GM23338 (cell line): ENCODE measurements around the gene ABCB11. TPM values are rescaled to one million over a fixed set of nuclear protein-coding genes. Genes with fewer than 3 reads are reported as not detected.
"Not testable (repeated sequence)": the region's sequence is repeated elsewhere in the genome, so short reads cannot be mapped to it uniquely, and the experiment has no call there.

Experiments
- ATAC-seq: fragments of 200-7000 bp; cut with Tn5 transposase; 3 replicates; pipeline ENCODE4 v1.9.1; 2020
- DNase-seq: peaks from one replicate; pipeline ENCODE4 v3.0.0-alpha.2; 2015; ENCODE audit warnings: low spot score
- H2AFZ ChIP-seq: fragments of 200-600 bp; sonication (generic); 2 replicates; pipeline ENCODE4 v1.8.0; 2016; ENCODE audit warnings: antibody characterized with exemption, mild to moderate bottlenecking, moderate library complexity
- H3F3A ChIP-seq: fragments of 200-600 bp; sonication (generic); replicated peaks from 2 replicates; pipeline ENCODE4 v1.8.0; 2017; ENCODE audit warnings: antibody characterized with exemption, mixed run types, low read depth
- H3K27ac ChIP-seq: fragments of 200-600 bp; sonication (generic); 2 replicates; pipeline ENCODE4 v1.6.1; 2016; ENCODE audit warnings: low read depth
- H3K27me3 ChIP-seq: fragments of 200-600 bp; sonication (generic); 2 replicates; pipeline ENCODE4 v1.8.0; 2016; ENCODE audit warnings: mild to moderate bottlenecking, mixed run types, moderate library complexity; ENCODE audit not compliant: insufficient read depth
- H3K36me3 ChIP-seq: fragments of 200-600 bp; sonication (generic); 2 replicates; pipeline ENCODE4 v1.8.0; 2016; ENCODE audit warnings: mild to moderate bottlenecking; ENCODE audit not compliant: insufficient read depth
- H3K4me1 ChIP-seq: fragments of 200-600 bp; sonication (generic); 2 replicates; pipeline ENCODE4 v1.8.0; 2016; ENCODE audit warnings: mild to moderate bottlenecking, moderate library complexity; ENCODE audit not compliant: insufficient read depth
- H3K4me2 ChIP-seq: fragments of 200-600 bp; sonication (generic); 2 replicates; pipeline ENCODE4 v1.7.1; 2017; ENCODE audit warnings: mixed run types
- H3K4me3 ChIP-seq: fragments of 200-600 bp; sonication (generic); 2 replicates; pipeline ENCODE4 v1.6.1; 2016; ENCODE audit warnings: mixed run types
- H3K79me2 ChIP-seq: fragments of 200-600 bp; sonication (generic); replicated peaks from 2 replicates; pipeline ENCODE4 v1.8.0; 2017; ENCODE audit warnings: mild to moderate bottlenecking; ENCODE audit not compliant: insufficient read depth
- H3K9me2 ChIP-seq: fragments of 200-600 bp; sonication (generic); 2 replicates; pipeline ENCODE4 v1.8.0; 2017; ENCODE audit not compliant: insufficient read depth
- H4K20me1 ChIP-seq: fragments of 200-600 bp; sonication (generic); replicated peaks from 2 replicates; pipeline ENCODE4 v1.8.0; 2017; ENCODE audit warnings: mild to moderate bottlenecking; ENCODE audit not compliant: insufficient read depth
- H3K27ac Mint-ChIP-seq: 2 replicates; pipeline ENCODE4 v1.8.0; 2020; ENCODE audit warnings: inconsistent platforms, mild to moderate bottlenecking, moderate library complexity, mixed read lengths
- H3K27me3 Mint-ChIP-seq: 3 replicates; pipeline ENCODE4 v1.8.0; 2022; ENCODE audit warnings: low read depth, mild to moderate bottlenecking, moderate library complexity, mixed read lengths, inconsistent platforms; ENCODE audit not compliant: insufficient read depth, poor library complexity
- H3K36me3 Mint-ChIP-seq: 3 replicates; pipeline ENCODE4 v1.8.0; 2021; ENCODE audit warnings: low read depth, mild to moderate bottlenecking, inconsistent platforms, moderate library complexity, mixed read lengths
- H3K4me1 Mint-ChIP-seq: 3 replicates; pipeline ENCODE4 v1.8.0; 2020; ENCODE audit warnings: mild to moderate bottlenecking, inconsistent platforms, mixed read lengths
- H3K4me3 Mint-ChIP-seq: 3 replicates; pipeline ENCODE4 v1.8.0; 2021; ENCODE audit warnings: moderate library complexity, mild to moderate bottlenecking, inconsistent platforms, mixed read lengths
- H3K9me3 Mint-ChIP-seq: 3 replicates; pipeline ENCODE4 v1.8.0; 2020; ENCODE audit warnings: moderate library complexity, mild to moderate bottlenecking, inconsistent platforms, mixed read lengths
- CREB1 ChIP-seq: fragments of 250-450 bp; sonication (Bioruptor Pico); IDR thresholded peaks from 2 replicates; pipeline ENCODE4 v1.5.0; 2020; ENCODE audit warnings: low read depth, mild to moderate bottlenecking, moderate library complexity
- EZH2phosphoT487 ChIP-seq: fragments of 200-600 bp; sonication (generic); IDR thresholded peaks from one replicate; pipeline ENCODE4 v1.8.1; 2018; ENCODE audit warnings: antibody characterized with exemption; ENCODE audit not compliant: unreplicated experiment
- POLR2AphosphoS5 ChIP-seq: IDR thresholded peaks from 2 replicates; pipeline ENCODE4 v1.6.1; 2016; ENCODE audit warnings: antibody characterized with exemption, low read depth
- ZNF114 ChIP-seq: fragments of 250-450 bp; sonication (Bioruptor Pico); IDR thresholded peaks from 2 replicates; pipeline ENCODE4 v1.5.0; 2020; ENCODE audit warnings: mild to moderate bottlenecking, moderate library complexity
- polyA plus RNA-seq: library from polyadenylated mRNA; unstranded; fragments of >200 nt; fragmentation: Nextera tagmentation; extraction: Ambion mirVana; gene quantifications from 2 replicates; pipeline ENCODE4 v1.2.1, GENCODE V29; 2016
- total RNA-seq: library from RNA; depleted of rRNA; stranded (reverse); fragments of >200 nt; shearing (Covaris generic); gene quantifications from 2 replicates; pipeline ENCODE4 v1.2.3, GENCODE V29; 2014; rRNA removed
- TF ChIP-seq, protein P1 (sequence below): IDR thresholded peaks from one replicate; pipeline ENCODE4 v1.6.1; 2018; ENCODE audit warnings: antibody characterized with exemption; ENCODE audit not compliant: unreplicated experiment

ABCB11 gene
- total and polyA plus RNA-seq, 2 experiments from 2014 or later = not detected

DNA sequence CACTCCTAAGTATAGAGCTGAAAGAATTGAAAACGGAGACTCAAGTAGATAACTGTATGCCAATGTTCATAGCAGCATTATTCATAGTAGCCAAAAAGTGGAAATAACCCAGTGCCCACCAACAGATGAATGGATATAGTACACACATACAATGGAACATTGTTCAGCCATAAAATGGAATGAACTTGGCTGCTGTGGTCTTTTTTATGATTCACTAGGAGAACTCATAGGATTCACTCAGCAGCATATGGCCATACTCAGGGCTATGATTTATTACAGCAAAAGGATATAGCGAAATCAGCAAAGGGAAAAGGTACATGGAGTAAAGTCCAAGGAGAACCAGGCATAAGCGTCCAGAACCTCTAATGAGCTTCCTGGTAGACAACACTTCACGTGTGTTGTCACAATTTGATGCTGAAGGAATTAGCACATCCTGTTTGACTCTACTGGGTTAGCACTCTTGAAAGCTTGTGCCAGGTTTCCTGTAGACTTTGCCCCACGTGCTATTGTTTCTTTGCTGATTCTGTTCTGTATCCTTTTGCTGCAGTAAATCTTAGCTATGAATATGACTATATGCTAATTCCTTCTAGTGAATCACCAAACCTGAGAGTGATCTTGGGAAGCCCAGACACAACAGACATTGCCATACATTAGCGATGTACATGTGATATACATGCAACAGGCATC is 156.6 kb downstream of the ABCB11 start (continued):
- TF ChIP-seq, protein P1, sequence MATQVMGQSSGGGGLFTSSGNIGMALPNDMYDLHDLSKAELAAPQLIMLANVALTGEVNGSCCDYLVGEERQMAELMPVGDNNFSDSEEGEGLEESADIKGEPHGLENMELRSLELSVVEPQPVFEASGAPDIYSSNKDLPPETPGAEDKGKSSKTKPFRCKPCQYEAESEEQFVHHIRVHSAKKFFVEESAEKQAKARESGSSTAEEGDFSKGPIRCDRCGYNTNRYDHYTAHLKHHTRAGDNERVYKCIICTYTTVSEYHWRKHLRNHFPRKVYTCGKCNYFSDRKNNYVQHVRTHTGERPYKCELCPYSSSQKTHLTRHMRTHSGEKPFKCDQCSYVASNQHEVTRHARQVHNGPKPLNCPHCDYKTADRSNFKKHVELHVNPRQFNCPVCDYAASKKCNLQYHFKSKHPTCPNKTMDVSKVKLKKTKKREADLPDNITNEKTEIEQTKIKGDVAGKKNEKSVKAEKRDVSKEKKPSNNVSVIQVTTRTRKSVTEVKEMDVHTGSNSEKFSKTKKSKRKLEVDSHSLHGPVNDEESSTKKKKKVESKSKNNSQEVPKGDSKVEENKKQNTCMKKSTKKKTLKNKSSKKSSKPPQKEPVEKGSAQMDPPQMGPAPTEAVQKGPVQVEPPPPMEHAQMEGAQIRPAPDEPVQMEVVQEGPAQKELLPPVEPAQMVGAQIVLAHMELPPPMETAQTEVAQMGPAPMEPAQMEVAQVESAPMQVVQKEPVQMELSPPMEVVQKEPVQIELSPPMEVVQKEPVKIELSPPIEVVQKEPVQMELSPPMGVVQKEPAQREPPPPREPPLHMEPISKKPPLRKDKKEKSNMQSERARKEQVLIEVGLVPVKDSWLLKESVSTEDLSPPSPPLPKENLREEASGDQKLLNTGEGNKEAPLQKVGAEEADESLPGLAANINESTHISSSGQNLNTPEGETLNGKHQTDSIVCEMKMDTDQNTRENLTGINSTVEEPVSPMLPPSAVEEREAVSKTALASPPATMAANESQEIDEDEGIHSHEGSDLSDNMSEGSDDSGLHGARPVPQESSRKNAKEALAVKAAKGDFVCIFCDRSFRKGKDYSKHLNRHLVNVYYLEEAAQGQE = no peak
- no peak for TF ChIP-seq EZH2phosphoT487
- TF ChIP-seq ZNF114 (CRISPR knock-in tag) = no peak
- no peak for TF ChIP-seq CREB1 (CRISPR knock-in tag)
- TF ChIP-seq POLR2AphosphoS5 = no peak

DNA sequence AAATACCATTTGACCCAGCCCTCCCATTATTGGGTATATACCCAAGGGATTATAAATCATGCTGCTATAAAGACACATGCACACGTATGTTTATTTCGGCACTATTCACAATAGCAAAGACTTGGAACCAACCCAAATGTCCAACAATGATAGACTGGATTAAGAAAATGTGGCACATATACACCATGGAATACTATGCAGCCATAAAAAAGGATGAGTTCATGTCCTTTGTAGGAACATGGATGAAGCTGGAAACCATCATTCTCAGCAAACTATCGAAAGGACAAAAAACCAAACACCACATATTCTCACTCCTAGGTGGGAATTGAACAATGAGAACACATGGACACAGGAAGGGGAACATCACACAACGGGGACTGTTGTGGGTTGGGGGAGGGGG is 160.3 kb downstream of the ABCB11 start:
- H3K4me3 ChIP-seq, H3F3A ChIP-seq, H3K27me3 Mint-ChIP-seq, H3K4me3 Mint-ChIP-seq, H3K4me1 ChIP-seq, H4K20me1 ChIP-seq, H3K4me1 Mint-ChIP-seq, H3K36me3 ChIP-seq, H3K79me2 ChIP-seq, DNase-seq, H3K27ac ChIP-seq, ATAC-seq, H3K9me2 ChIP-seq, H3K27ac Mint-ChIP-seq, H2AFZ ChIP-seq, H3K27me3 ChIP-seq, H3K9me3 Mint-ChIP-seq, H3K4me2 ChIP-seq: not testable (repeated sequence)
- H3K36me3 Mint-ChIP-seq = peaks cover 63% of the 10 kb centered on the region

Other genes with a start within 250 kb of the ABCB11 start
- not detected in 2 replicates for gene NOSTRIN, start 228.7 kb downstream of the ABCB11 start, total RNA-seq
- gene NOSTRIN, start 228.7 kb downstream of the ABCB11 start, polyA plus RNA-seq = 0.92 and 1.8 TPM in 2 replicates
- 23.4 and 24.7 TPM in 2 replicates for gene SPC25, start 140.9 kb downstream of the ABCB11 start, total RNA-seq
- gene SPC25, start 140.9 kb downstream of the ABCB11 start, polyA plus RNA-seq = 61.9 and 72.7 TPM in 2 replicates
- not detected in 2 replicates for gene G6PC2, start 130.0 kb downstream of the ABCB11 start, total RNA-seq
- gene G6PC2, start 130.0 kb downstream of the ABCB11 start, polyA plus RNA-seq = not detected in 2 replicates
- not detected in 2 replicates for gene DHRS9, start 38.2 kb upstream of the ABCB11 start, total RNA-seq
- not detected in 2 replicates for gene DHRS9, start 38.2 kb upstream of the ABCB11 start, polyA plus RNA-seq